ENCODE results near the gene FBXL20. TPM values are rescaled to one million over a fixed set of nuclear protein-coding genes. Genes with fewer than 3 reads are reported as not detected.
"Not testable (repeated sequence)": the region's sequence is repeated elsewhere in the genome, so short reads cannot be mapped to it uniquely, and the experiment has no call there.

The FBXL20 gene
- total RNA-seq, 1 experiment from 2014 or later, result 6.8 TPM

DNA sequence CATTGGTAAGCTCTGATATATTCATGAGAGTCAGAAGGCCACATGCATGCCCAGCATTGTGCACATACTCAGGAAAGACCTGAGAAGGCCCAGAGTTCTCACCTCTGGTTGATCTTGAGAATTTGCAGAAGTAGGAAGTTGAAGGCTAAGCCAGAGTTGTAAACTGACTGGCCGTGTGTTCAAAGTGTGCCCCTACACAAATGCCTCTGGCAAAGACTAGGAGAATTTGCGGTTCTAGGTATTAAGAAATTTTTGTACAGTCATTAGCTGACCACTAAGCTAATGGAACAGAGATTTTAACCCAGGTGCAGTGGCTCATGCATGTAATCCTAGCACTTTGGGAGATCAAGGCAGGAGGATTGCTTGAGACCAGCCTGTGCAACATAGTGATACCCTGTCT lies 25.0 kb downstream of the FBXL20 start:
- ChIA-PET POLR2A (ENCODE audit: low non-redundant PET) (no interaction called here), CTCF (no interaction called here)
- TF ChIP-seq, protein P1, sequence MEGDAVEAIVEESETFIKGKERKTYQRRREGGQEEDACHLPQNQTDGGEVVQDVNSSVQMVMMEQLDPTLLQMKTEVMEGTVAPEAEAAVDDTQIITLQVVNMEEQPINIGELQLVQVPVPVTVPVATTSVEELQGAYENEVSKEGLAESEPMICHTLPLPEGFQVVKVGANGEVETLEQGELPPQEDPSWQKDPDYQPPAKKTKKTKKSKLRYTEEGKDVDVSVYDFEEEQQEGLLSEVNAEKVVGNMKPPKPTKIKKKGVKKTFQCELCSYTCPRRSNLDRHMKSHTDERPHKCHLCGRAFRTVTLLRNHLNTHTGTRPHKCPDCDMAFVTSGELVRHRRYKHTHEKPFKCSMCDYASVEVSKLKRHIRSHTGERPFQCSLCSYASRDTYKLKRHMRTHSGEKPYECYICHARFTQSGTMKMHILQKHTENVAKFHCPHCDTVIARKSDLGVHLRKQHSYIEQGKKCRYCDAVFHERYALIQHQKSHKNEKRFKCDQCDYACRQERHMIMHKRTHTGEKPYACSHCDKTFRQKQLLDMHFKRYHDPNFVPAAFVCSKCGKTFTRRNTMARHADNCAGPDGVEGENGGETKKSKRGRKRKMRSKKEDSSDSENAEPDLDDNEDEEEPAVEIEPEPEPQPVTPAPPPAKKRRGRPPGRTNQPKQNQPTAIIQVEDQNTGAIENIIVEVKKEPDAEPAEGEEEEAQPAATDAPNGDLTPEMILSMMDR (conservative IDR thresholded peaks at IDR 0.05; ENCODE audit: low read depth, low read length), result no peak
- no peak for TF ChIP-seq EZH2 (IDR thresholded peaks at IDR 0.05; ENCODE audit: borderline replicate concordance, low read depth, low read length, poor library complexity, severe bottlenecking)
- intact Hi-C loops (cut with micrococcal nuclease; ENCODE audit: unreplicated experiment), result no loop called here
- no peak for DNase-seq (ENCODE audit: low spot score)
- Histone ChIP-seq H3K27ac (ENCODE audit: low read depth, low read length, poor library complexity, severe bottlenecking) (no peak overlapping the region), H3K4me1 (ENCODE audit: insufficient read depth, low read length, poor library complexity, severe bottlenecking) (peaks cover 4% of the 10 kb centered on the region), H3K4me3 (ENCODE audit: low read depth, low read length, poor library complexity, severe bottlenecking) (no peak overlapping the region), H3K27me3 (replicated peaks; ENCODE audit: insufficient read depth, low read depth, low read length, poor library complexity) (no peaks in the 10 kb centered on the region), H3K9me3 (ENCODE audit: low read depth, low read length, poor library complexity, severe bottlenecking) (no peaks in the 10 kb centered on the region), H3K36me3 (ENCODE audit: insufficient read depth, low read length, poor library complexity, severe bottlenecking) (no peaks in the 10 kb centered on the region)
- BruUV-seq (replicated peaks), result no TSS peak

DNA sequence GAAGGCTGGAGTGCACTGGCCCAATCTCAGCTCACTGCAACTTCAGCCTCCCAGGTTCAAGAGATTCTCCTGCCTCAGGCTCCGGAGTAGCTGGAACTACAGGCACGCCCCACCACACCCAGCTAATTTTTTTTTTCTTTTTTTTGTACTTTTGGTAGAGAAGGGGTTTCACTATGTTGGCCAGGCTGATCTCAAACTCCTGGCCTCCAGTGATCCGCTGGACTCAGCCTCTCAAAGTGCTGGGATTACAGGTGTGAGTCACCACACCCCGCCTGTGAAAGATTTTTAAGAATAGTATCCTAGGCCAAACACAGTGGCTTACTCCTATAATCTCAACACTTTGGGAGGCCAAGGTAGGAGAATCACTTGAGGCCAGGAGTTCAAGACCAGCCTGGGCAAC lies 33.6 kb downstream of the FBXL20 start:
- H3K9me3 ChIP-seq (ENCODE audit: low read depth, low read length, poor library complexity, severe bottlenecking); intact Hi-C loops (cut with micrococcal nuclease; ENCODE audit: unreplicated experiment); H3K4me1 ChIP-seq (ENCODE audit: insufficient read depth, low read length, poor library complexity, severe bottlenecking); DNase-seq (ENCODE audit: low spot score); H3K27ac ChIP-seq (ENCODE audit: low read depth, low read length, poor library complexity, severe bottlenecking); POLR2A ChIA-PET (ENCODE audit: low non-redundant PET); H3K27me3 ChIP-seq (replicated peaks; ENCODE audit: insufficient read depth, low read depth, low read length, poor library complexity); H3K36me3 ChIP-seq (ENCODE audit: insufficient read depth, low read length, poor library complexity, severe bottlenecking); H3K4me3 ChIP-seq (ENCODE audit: low read depth, low read length, poor library complexity, severe bottlenecking); BruUV-seq (replicated peaks): not testable (repeated sequence)
- CTCF ChIA-PET, result interaction anchor here (0.6 kb wide), 1 partner anchor 114 kb away, joined by 3 read pairs; no protein-coding TSS in a partner anchor

DNA sequence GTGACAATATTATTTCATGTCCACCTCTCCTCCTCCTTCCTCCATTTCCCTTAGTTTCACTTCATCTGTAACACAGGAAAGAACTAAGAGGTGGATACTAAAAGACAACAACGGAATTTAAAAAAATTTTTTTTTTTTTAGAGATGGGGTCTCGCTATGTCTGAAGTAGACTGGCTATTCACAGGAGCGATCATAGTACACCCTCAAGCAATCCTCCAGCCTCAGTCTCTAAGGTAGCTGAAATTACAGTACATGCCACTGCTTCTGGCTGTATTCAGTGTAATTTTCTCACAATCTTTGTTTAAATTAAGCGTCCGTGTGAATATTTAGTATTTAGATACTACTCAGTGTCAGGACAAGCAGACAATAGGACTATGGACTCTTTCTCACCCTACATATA lies 35.6 kb downstream of the FBXL20 start:
- H3K4me3 ChIP-seq (ENCODE audit: low read depth, low read length, poor library complexity, severe bottlenecking), result no peak overlapping the region
- no peaks in the 10 kb centered on the region for H3K27me3 ChIP-seq (replicated peaks; ENCODE audit: insufficient read depth, low read depth, low read length, poor library complexity)
- CTCF ChIA-PET, result no interaction called here
- BruUV-seq (replicated peaks), result no TSS peak
- H3K36me3 ChIP-seq (ENCODE audit: insufficient read depth, low read length, poor library complexity, severe bottlenecking), result no peaks in the 10 kb centered on the region
- TF ChIP-seq, protein P1 (conservative IDR thresholded peaks at IDR 0.05; ENCODE audit: low read depth, low read length), result no peak
- TF ChIP-seq EZH2 (IDR thresholded peaks at IDR 0.05; ENCODE audit: borderline replicate concordance, low read depth, low read length, poor library complexity, severe bottlenecking), result no peak
- no peak overlapping the region for H3K27ac ChIP-seq (ENCODE audit: low read depth, low read length, poor library complexity, severe bottlenecking)
- H3K9me3 ChIP-seq (ENCODE audit: low read depth, low read length, poor library complexity, severe bottlenecking), result no peaks in the 10 kb centered on the region
- no peaks in the 10 kb centered on the region for H3K4me1 ChIP-seq (ENCODE audit: insufficient read depth, low read length, poor library complexity, severe bottlenecking)
- DNase-seq (ENCODE audit: low spot score), result no peak
- intact Hi-C loops (cut with micrococcal nuclease; ENCODE audit: unreplicated experiment), result no loop called here
- POLR2A ChIA-PET (ENCODE audit: low non-redundant PET), result no interaction called here

DNA sequence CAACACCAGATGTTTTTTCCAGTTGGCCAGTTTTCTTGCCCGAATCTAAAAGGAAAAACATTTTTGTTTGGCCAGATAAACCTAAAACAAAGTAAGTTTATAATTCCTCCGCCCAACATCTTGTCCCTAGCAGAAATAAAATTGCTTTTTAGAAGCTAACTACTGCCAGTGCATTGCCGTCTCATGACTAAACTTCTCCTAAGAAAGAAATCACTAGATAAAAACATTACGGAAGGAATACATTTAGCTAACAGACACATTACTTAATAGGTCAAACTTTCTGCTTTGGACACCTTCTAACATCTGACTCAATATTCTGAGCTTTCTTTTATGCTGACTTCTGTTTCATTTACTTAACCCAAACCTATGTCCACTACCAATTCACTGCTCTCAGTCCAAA lies 36.2 kb downstream of the FBXL20 start:
- H3K27me3 ChIP-seq (replicated peaks; ENCODE audit: insufficient read depth, low read depth, low read length, poor library complexity), result no peaks in the 10 kb centered on the region
- ChIA-PET CTCF (no interaction called here), POLR2A (ENCODE audit: low non-redundant PET) (no interaction called here)
- no peak for DNase-seq (ENCODE audit: low spot score)
- no peaks in the 10 kb centered on the region for H3K4me1 ChIP-seq (ENCODE audit: insufficient read depth, low read length, poor library complexity, severe bottlenecking)
- no peak overlapping the region for H3K4me3 ChIP-seq (ENCODE audit: low read depth, low read length, poor library complexity, severe bottlenecking)
- no peaks in the 10 kb centered on the region for H3K36me3 ChIP-seq (ENCODE audit: insufficient read depth, low read length, poor library complexity, severe bottlenecking)
- intact Hi-C loops (cut with micrococcal nuclease; ENCODE audit: unreplicated experiment), result no loop called here
- no peaks in the 10 kb centered on the region for H3K9me3 ChIP-seq (ENCODE audit: low read depth, low read length, poor library complexity, severe bottlenecking)
- TF ChIP-seq, protein P1 (conservative IDR thresholded peaks at IDR 0.05; ENCODE audit: low read depth, low read length), result no peak
- no peak for TF ChIP-seq EZH2 (IDR thresholded peaks at IDR 0.05; ENCODE audit: borderline replicate concordance, low read depth, low read length, poor library complexity, severe bottlenecking)
- BruUV-seq (replicated peaks), result no TSS peak
- no peak overlapping the region for H3K27ac ChIP-seq (ENCODE audit: low read depth, low read length, poor library complexity, severe bottlenecking)

All from A673 (cell line).